Activated T-helper 1 cell treated with anti-CD3 and anti-CD28 coated beads, Interleukin-2, amount 50 U/mL, for 16 hours (primary cell): Measurements from ENCODE around the gene C12orf75.
"Not testable (repeated sequence)": the region's sequence is repeated elsewhere in the genome, so short reads cannot be mapped to it uniquely, and the experiment has no call there.

Experiments used
- DNase-seq, 2 donors: peaks; one replicate each; pipeline ENCODE4 v3.0.0-alpha.2; 2020; ENCODE audit warnings: low read depth in 1 of 2, low spot score in 1 of 2

Gene C12orf75

DNA sequence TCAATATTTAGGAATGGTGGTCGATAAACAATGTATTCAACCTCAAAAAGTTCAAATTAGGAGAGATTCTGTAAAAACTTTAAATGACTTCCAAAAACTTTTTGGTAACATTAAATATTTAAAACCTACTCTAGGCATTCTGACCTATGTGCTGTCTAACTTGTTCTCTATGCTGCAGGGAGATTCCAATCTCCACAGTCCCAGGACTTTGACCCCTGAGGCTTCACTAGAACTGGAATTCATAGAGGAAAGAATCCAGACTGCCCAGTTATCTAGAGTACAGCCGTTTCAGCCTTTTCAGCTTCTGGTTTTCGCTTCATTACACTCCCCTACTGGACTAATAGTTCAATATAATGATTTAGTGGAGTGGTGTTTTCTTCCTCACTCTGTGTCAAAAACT is 21.1 kb upstream of the C12orf75 start:
- DNase-seq: not testable (repeated sequence)

DNA sequence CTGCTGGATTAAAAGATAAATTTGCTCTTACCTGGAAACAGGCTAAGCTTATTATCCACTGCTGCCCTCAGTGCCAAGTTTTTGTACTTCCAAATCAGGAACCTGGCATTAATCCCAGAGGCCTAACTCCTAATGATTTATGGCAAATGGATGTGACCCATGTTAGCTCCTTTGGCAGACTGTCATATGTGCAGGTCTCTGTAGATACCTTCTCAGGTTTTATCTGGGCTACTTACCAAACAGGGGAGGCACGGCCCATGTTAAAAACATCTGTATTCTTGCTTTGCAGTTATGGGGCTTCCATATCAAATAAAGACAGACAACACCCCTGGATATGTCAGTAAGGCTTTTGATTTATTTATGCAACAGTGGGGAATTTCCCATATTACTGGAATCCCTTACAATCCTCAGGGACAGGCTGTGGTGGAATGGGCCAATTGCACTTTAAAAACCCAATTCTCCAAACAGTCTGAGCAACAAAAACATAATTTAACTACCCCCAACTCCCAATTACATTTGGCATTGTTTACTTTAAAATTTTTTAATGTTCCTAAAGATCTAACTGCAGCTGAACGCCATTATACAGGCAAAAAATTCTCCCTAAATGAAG is 19.9 kb upstream of the C12orf75 start:
- not testable (repeated sequence) for DNase-seq

DNA sequence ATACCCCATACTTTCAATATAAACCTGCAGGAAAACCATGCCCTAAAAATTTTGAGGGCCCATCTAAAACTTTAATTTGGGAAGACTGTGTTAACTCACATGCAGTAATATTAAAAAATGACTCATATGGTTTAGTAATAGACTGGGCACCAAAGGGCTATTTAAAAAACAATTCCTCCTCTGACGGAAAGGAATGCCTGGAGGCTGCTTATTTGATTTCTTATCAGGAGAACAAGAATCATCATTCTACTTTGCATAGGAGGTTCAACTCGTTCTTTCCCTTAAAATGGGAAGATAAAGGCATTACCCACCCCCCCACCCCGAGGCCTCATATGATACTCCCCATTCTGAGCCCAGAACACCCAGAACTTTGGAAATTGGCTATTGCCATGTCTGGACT is 18.6 kb upstream of the C12orf75 start:
- DNase-seq: not testable (repeated sequence)

DNA sequence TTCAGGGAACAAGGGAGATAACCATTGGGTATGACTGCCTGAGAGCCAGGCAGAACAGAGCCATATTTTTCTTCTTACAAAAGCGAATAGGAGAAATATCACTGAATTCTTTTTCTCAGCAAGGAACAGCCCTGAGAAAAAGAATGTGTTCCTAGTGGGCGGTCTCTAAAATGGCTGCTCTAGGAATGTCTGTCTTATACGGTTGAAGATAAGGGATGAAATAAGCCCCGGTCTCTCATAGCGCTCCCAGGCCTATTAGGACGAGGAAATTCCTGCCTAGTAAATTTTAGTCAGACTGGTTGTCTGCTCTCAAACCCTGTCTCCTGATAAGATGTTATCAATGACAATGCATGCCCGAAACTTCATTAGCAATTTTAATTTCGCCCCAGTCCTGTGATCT is 16.7 kb upstream of the C12orf75 start:
- DNase-seq: not testable (repeated sequence)

DNA sequence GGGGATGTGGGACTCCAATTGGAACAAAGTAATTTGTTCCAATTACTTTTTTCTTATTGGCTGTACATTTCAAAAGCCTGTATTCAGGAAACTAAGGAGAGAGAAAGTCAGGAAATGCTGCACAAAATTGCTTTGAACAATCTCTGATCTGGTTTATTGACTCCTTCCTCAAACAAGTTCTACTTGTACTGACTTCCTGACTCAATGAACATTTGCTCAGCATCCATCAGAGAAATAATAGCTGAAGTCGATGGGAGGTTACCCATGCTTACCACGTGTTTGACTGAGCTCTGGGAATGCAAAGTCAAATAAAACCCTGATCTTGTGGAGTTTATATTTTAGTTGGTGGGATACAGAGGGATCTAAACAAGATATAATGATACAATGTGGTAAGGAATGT is 15.4 kb upstream of the C12orf75 start:
- no peak for DNase-seq

DNA sequence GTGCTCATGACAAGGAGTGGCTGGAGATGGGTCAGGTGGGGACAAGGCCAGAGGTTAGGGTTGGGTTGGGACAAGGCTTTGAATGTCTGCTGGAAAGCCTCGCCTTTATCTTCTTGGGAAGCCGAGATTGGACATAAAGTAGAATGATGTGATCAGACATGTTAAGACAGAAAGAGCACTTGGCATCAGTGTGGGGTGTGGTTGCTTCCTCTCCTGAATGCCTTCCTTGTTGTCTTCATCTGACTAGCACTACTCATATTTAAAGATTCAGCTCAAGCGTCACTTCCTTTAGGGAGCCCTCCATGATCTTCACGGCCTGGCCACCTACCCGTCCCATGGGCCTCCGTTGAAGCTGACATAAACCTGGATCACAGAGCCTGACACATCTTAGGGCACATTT is 14.8 kb upstream of the C12orf75 start:
- no peak for DNase-seq

DNA sequence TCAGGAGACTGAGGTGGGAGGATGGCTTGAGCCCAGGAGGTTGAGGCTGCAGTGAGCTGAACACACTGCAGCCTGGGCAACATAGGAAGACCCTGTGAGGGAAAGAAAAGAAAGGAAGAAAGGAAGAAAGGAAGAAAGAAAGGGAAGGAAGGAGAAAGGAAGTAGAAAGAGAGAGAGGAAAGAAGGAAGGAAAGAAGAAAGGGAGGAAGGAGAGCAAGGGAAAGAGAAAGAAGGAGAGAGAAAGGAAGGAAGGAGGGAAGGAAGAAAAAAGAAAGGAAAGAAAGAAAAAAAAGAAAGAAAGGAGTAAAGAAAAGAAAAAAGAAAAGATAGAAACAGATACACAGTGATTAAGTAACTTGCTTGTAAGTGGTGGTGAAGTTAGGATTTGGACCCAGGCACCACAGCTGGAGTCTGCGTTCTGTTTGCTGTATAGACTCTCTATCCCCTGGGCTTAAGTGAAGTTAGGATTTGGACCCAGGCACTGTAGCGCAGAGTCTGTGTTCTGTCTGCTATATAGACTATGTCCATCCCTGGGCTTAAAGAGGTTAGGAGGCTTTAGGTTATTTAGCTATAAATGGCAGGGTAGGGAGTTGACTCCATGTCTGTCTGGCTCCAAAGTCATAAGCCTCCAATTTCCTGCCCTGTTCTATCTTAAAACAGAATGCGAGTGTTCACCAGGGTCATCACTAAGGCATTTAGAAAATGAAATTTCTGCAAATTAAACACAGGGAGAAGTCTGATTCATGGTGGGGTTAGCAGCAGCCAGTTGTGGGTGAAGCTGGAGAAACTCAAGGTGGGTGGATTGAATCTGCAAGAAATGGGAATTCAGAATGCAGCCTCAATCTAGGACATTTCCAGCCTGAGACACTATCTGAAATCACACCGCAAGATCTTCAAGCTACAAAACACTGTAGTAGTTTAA is 13.3 kb upstream of the C12orf75 start:
- no peak for DNase-seq

DNA sequence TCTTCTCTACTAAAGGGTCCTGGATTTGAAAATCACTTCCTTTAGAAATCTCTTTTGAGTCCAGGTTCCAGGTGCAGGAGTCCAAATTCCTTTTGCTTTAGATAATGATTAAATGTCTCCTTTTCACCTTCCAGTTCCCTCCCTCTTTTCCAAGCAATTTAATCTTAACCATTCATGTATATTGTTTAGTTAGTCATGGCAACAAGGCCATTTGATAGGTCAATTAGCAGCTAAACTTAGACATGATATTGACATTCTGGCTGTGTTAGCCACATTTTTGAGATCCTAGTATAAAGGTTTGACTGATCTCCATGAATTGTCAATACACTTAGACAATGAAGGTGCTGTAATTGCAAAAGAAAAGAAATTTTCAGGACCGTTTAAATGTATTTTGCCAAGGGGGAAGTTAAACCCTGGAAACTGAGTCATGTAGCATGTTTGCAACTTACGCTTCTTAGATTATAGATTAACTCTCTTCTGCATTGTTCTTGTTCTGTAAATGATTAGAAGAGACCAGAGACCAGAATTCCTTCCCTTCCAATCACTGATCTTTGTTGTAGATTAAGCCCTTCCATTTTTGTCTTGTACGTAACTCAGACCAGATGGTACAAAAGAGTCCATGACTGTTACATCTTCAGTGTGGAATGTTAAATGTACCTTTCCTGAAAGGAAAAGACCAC is 12.4 kb upstream of the C12orf75 start:
- DNase-seq: no peak

DNA sequence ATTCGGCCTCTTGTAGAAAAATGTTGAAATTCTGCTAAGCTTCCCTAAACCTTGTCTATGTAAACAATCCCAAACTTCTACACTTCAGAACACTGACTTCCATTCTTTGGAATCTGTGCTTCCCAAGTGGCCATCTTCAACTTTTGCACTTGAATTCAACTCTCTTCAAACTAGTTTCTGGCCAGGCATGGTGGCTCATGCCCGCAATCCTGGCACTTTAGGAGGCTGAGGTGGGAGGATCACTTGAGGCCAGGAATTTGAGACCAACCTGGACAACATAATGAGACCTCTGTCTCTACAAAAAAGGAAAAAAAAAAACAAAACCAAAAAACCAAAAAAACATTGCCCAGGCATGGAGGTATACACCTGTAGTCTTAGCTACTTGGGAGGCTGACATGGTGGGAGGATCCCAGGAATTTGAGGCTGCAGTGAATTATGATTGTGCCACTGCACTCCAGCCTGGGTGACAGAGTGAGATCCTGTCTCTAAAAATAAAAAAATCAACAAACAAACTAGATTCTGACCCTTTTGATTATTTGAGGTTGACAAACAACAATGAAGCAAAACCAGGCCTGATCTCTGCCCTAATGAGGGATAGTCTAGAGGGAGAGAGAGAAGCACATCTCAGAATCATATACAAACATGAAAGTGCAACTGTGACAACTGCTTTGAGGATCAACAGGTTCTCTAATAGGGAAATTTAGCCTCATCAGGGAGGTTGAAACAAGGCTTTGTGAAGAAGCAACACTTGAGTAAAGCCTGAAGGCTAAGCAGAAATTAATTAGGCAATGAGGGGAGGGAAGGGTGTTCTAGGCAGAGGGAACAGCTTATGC is 11.6 kb upstream of the C12orf75 start:
- no peak for DNase-seq

DNA sequence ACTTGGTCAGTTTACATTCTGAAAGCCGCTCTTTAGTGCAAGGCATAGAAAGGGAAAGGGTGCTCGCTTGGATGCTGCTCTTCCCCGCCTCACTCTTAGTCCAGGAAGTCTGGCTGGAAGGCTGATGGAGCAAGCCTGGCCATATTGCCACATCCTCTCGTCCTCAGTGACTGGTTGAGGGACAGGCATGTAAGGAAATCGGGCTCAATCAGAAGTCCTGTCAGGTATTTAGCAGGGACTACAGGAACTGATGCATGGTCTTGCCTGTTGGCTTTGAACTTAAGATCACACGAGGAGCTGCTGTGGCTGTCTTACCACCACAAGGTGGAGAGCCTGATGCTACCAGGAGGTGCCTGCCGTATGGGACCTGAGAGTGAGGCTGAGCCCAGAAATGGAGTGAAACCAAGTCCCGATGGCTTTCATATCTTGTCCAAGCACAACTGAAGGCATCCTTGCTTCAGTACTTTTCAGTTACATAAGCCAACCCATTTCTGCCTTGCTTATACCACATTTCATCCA is 10.7 kb upstream of the C12orf75 start:
- no peak for DNase-seq

DNA sequence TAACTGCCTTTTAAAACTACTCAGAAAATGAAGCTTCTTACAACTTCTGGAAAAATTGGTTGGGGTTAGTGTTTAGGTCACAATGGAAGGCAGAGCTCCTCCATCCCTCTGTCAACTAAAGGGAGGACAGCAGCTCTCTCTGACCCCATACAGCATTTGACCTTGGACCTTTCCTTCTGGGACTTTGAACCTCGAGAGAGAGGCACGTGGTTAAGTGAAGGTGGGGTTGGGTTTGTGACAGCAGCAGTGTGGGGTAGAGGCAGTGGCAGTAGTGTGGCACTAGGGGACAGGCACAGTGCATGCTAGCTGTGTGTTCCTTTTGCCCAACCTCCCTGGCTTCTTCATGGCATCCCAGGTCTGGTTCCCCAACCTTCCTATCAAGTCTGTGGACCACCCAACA is 9.4 kb upstream of the C12orf75 start:
- DNase-seq: no peak

DNA sequence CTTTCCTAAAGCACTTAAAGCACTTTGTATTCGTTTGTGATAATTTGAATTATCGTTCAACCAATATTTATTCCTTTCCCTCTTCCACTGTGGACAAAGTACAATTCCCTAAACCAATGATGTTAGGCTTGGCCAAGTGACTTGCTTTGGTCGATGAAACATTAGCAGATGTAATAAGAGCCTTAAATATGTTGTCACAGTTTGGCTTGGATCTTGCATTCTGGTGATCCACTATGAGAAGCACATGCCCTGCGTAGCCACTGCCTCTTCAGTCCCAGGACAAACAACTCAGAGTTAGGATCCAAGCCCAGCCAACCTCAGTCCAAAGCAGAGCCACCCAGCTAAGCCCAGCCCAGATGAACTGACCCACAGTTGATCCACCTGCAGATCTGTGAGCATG is 8.4 kb upstream of the C12orf75 start:
- DNase-seq: no peak

DNA sequence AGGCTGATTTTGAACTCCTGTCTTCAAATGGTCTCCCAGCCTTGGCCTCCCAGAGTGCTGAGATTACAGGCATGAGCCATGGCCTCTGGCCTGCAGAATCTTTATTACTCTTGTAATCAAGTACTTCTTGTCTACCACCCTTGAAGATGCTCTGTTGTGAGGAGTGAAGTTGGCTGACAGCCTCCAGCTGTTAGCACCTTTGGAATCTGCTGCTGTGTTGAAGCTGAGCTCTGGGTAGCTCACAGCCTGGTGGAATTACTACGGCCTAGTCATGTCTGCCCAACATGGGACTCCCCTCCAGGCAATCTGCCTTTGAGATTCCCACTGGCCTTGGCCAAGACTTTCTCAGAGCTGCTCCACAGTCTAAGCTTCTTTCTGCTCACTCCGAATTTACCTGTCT is 5.8 kb upstream of the C12orf75 start:
- no peak for DNase-seq

DNA sequence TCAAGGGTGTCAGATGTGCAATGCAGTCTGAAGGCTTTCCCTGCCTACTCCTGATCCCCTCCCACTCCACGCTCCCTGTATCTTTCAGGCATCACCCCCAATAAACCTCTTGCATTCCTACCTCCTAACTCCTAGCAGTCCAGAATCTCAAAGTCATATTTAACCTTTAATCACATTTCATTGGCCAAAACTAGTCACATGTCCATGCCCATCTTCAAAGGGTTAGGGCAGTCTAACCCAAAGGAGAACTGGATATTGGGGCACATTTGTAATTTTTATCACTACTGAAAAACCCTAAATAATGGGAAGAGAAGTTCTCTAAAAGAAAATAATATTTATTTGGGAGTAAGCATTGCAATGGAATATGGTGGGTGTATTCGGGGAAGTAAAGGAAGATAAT is 5.4 kb upstream of the C12orf75 start:
- no peak for DNase-seq

DNA sequence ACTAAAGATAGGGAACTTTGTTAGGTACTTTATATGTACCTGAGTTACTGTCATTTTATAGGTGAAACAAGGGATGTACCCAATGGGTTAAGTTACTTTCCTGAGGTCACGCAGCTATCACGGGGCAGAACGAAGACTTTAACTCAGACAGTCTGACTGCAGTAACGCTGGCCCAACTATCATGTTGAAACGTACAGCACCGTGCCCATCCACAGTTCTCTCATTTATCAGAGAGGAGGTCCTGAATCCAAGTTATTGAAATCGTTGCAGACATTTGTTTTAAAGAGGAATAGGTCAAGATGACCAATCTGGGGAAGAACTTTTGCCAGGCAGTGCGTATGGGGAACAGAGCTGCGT is 587 bp upstream of the C12orf75 start:
- DNase-seq: no peak

DNA sequence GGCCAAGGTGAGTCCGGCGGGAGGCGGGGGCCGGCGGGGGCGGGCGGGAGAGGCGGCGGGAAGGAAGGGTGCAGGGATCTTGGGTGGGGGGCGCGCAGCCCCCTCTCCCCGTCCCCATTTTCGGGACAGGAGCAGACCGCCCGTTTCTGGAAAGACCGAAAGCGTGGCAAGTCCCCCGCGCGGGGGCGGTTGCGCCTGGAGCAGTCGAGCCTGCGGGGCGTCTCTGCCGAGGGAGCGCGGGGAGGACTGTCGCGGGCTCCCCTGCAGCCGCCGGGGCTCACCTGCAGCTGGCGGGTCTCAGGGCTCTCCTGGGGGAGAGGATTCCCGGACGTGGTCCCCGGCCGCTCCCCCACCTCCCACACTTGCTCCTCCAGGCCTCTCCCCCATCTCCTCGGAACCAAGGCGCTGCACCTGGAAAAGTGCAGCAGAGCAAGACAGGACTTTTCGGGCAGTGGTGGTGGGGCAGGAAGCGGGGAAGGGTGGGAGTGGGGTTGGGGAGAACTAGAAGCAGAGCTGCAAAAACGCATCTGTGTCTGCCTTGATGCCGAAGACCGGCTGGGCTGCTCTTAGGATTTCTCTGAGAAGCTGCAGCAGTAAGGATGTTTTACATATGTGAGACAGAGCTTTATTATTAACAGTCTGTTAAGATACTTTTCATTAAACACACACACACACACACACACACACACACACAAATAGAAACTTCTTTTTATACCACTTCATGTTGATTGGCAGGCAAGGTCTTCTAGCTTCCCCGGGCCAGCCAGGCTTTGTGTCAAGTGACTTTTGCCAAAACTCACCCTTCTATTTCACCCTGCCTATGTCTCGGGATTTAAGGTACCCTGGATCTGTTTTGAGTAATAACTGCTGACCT is 677 bp downstream of the C12orf75 start:
- peak in 1 of 2 donors; percentile 21 for DNase-seq

DNA sequence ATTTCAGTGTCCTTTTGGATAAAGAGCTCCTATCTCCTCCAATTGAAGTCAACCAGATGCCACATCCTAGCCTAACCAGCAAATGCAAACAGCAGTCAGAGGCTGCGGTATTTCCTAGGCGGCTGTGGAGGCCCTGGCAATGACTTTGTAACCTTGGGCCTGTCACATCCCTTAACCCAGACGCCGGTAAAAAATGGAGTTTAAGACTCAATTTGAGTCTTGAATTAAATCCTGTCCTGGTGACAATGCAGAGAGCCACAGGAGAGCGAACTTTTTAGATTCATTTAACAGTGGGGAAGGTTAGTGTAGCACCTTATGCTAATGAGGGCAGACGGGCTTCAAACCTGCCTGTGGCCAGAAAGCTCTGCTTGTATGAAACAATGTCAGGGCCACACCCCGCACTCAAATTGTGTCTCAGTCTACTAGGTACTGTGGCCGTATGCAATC is 1.3 kb downstream of the C12orf75 start:
- DNase-seq: no peak

DNA sequence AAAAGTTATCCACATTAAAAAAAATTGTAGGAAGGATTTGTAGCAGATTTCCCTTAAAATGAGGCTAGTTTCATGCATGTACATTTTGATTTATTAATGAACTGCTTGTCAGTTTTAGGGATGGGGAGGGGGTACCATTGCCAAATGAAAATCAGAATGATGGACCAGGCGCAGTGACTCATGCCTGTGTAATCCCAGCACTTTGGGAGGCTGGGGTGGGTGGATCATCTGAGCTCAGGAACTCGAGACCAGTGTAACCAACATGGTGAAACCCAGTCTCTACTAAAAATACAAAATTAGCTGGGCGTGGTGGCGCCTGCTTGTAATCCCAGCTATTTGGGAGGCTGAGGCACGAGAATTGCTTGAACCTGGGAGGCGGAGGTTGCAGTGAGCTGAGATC is 1.8 kb downstream of the C12orf75 start:
- DNase-seq: not testable (repeated sequence)

DNA sequence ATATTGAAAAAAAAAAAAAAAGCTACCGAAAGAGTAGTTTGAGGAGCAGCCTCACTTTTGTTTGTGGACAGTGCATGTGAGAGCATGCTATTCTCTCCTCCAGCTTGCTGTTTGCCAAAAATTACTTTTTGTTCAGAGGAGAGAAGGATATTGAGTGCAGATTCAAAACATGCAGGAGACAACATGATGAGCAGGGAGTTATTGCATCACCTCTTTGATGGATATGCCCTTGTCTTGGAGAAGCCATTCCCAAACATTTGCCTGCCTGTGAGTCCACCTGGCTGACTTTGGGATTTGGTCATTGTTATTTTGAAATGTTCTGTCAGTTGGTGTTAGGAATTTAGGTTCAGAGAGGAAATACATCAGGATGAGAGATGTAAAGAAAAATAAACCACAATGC is 2.4 kb downstream of the C12orf75 start:
- DNase-seq: no peak

DNA sequence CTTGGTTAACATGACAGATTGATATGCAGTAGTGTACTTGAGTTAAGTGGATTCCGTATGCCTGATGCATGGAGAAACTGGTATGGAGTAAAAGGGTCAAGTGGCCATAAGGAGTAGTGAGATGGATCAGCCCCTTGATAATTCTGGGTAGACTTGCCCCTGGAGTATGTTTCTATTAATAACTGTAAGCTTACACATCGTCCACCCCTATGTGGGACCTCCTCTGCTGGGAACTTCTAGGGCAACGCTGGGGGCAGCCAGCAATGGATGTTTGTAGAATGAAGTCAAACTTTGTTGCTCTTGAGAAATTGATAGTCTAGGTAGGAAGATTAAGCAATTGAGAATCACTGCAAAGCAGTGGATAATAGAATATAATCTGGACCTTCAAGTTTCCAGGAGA is 3.5 kb downstream of the C12orf75 start:
- DNase-seq: no peak
